OCI-LY1 (cell line): ENCODE results near the gene C11orf52.

Experiments used
- EZH2 ChIP-seq: fragments of 200-600 bp; sonication (generic), shearing (Covaris generic); IDR thresholded peaks from 2 replicates; pipeline ENCODE4 v1.8.0; 2017; ENCODE audit warnings: borderline replicate concordance, mixed run types, mild to moderate bottlenecking, antibody characterized with exemption, low read length, moderate library complexity, mixed read lengths
- TF ChIP-seq, protein P1 (sequence below): fragments of 200-600 bp; sonication (generic), shearing (Covaris generic); IDR thresholded peaks from 2 replicates; pipeline ENCODE4 v1.5.1; 2017; ENCODE audit warnings: mild to moderate bottlenecking, antibody characterized with exemption, low read length, moderate library complexity, mixed read lengths

GRCh38 chr11:111975076-111975806 lies 56.5 kb downstream of the C11orf52 start:
- TF ChIP-seq, protein P1, sequence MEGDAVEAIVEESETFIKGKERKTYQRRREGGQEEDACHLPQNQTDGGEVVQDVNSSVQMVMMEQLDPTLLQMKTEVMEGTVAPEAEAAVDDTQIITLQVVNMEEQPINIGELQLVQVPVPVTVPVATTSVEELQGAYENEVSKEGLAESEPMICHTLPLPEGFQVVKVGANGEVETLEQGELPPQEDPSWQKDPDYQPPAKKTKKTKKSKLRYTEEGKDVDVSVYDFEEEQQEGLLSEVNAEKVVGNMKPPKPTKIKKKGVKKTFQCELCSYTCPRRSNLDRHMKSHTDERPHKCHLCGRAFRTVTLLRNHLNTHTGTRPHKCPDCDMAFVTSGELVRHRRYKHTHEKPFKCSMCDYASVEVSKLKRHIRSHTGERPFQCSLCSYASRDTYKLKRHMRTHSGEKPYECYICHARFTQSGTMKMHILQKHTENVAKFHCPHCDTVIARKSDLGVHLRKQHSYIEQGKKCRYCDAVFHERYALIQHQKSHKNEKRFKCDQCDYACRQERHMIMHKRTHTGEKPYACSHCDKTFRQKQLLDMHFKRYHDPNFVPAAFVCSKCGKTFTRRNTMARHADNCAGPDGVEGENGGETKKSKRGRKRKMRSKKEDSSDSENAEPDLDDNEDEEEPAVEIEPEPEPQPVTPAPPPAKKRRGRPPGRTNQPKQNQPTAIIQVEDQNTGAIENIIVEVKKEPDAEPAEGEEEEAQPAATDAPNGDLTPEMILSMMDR, result peak; percentile 31
- TF ChIP-seq EZH2, result no peak
